Activated gamma-delta T cell treated with Interleukin-2 at 50 U/mL for 16 hours (primary cell): ENCODE results near the gene ZSCAN31.
"Not testable (repeated sequence)": the region's sequence is repeated elsewhere in the genome, so short reads cannot be mapped to it uniquely, and the experiment has no call there.

Experiments
- DNase-seq: peaks from one replicate; pipeline ENCODE4 v3.0.0-alpha.2; 2020

ZSCAN31 gene

GRCh38 chr6:28335564-28336283 lies at the start of gene ZSCAN31:
TSS of gene ZSCAN31 (minus strand) at chr6:28336148. CDS start at chr6:28329683, 6,465 bp downstream.
- DNase-seq = peak; percentile 73

- no peak for DNase-seq
Measured at GRCh38 chr6:28384143-28384533, 48.2 kb upstream of the ZSCAN31 start.

GRCh38 chr6:28383235-28384142 lies 47.5 kb upstream of the ZSCAN31 start:
- DNase-seq = peak; percentile 23

- DNase-seq = no peak
Measured at GRCh38 chr6:28380381-28380780, 44.4 kb upstream of the ZSCAN31 start.

GRCh38 chr6:28378644-28379043 lies 42.7 kb upstream of the ZSCAN31 start:
- no peak for DNase-seq

- DNase-seq = no peak
Measured at GRCh38 chr6:28377879-28378278, 41.9 kb upstream of the ZSCAN31 start.

- DNase-seq = no peak
Measured at GRCh38 chr6:28373925-28374324, 38.0 kb upstream of the ZSCAN31 start.

GRCh38 chr6:28371706-28372451 lies 35.9 kb upstream of the ZSCAN31 start:
- no peak for DNase-seq

GRCh38 chr6:28371280-28371679 lies 35.3 kb upstream of the ZSCAN31 start:
- no peak for DNase-seq

- DNase-seq = no peak
Measured at GRCh38 chr6:28370440-28370839, 34.5 kb upstream of the ZSCAN31 start.

GRCh38 chr6:28369463-28369862 lies 33.5 kb upstream of the ZSCAN31 start:
- DNase-seq = no peak

GRCh38 chr6:28368522-28368921 lies 32.6 kb upstream of the ZSCAN31 start:
- DNase-seq = no peak

- not testable (repeated sequence) for DNase-seq
Measured at GRCh38 chr6:28365590-28365989, 29.6 kb upstream of the ZSCAN31 start.

GRCh38 chr6:28360961-28361360 lies 25.0 kb upstream of the ZSCAN31 start:
- DNase-seq = no peak

- not testable (repeated sequence) for DNase-seq
Measured at GRCh38 chr6:28359562-28359961, 23.6 kb upstream of the ZSCAN31 start.

GRCh38 chr6:28357036-28357435 lies 21.1 kb upstream of the ZSCAN31 start:
- no peak for DNase-seq

- DNase-seq = no peak
Measured at GRCh38 chr6:28356666-28357020, 20.7 kb upstream of the ZSCAN31 start.

- DNase-seq = peak; percentile 55
Measured at GRCh38 chr6:28355743-28356665, 20.1 kb upstream of the ZSCAN31 start.

GRCh38 chr6:28354688-28355554 lies 19.0 kb upstream of the ZSCAN31 start:
- DNase-seq = no peak

GRCh38 chr6:28353981-28354676 lies 18.2 kb upstream of the ZSCAN31 start:
- DNase-seq = no peak

- DNase-seq = no peak
Measured at GRCh38 chr6:28353356-28353755, 17.4 kb upstream of the ZSCAN31 start.
